Fibroblast of villous mesenchyme (primary cell): ENCODE data around the gene ISCU. TPM values are rescaled to one million over a fixed set of nuclear protein-coding genes. Genes with fewer than 3 reads are reported as not detected.

Source experiments
- DNase-seq: peaks from one replicate; pipeline ENCODE4 v3.0.0-alpha.2; 2010; ENCODE audit warnings: low read depth
- H3K4me3 ChIP-seq: 2 replicates; pipeline ENCODE4 v1.5.1; 2011; ENCODE audit warnings: low read depth, mild to moderate bottlenecking, low read length
- total RNA-seq: library from RNA; depleted of rRNA; stranded (reverse); fragments of >200 nt; gene quantifications from 2 replicates; pipeline ENCODE4 v1.2.3, GENCODE V29; 2012
- TF ChIP-seq, protein P1 (sequence below): IDR thresholded peaks from 2 replicates; pipeline ENCODE4 v1.5.1; 2012; ENCODE audit warnings: low read depth, mild to moderate bottlenecking, low read length; ENCODE audit not compliant: insufficient read depth

The ISCU gene
- total RNA-seq, 1 donor = 105 TPM

DNA sequence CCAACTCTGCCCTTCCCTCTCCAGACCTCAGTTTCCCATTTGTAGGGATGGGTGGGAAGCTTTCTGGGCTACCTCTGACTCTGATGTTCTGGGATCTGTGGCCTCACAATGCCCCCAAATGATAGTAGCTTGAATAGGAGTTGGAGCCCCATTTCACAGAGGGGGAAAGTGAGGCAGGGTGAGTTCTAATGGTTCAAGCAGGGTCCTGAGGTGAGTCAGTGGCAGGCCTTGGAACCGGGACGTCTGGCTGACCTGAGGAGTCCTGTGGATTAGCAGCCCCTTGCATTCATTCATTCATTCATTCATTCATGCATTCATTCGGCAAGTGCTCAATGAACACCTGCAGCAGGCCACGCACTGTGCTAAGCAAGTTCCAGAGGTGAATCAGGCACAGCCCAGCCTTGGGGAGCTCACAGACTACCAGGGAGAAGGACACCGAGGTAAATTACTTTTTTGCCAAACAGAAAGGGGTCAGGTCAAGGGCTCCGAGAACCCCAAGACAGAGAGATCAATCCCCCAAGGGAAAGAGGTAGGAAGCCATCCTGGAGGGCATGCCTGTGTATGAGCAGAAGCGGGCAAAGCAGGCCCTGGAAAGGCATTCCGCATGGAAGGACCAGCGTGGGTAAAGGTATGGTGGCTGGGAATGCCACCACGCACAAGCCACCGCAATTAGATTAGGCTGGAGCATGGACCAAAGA lies 36.3 kb downstream of the ISCU start:
- peak overlapping the region; percentile 74 for H3K4me3 ChIP-seq
- no peak for DNase-seq
- TF ChIP-seq, protein P1, sequence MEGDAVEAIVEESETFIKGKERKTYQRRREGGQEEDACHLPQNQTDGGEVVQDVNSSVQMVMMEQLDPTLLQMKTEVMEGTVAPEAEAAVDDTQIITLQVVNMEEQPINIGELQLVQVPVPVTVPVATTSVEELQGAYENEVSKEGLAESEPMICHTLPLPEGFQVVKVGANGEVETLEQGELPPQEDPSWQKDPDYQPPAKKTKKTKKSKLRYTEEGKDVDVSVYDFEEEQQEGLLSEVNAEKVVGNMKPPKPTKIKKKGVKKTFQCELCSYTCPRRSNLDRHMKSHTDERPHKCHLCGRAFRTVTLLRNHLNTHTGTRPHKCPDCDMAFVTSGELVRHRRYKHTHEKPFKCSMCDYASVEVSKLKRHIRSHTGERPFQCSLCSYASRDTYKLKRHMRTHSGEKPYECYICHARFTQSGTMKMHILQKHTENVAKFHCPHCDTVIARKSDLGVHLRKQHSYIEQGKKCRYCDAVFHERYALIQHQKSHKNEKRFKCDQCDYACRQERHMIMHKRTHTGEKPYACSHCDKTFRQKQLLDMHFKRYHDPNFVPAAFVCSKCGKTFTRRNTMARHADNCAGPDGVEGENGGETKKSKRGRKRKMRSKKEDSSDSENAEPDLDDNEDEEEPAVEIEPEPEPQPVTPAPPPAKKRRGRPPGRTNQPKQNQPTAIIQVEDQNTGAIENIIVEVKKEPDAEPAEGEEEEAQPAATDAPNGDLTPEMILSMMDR = no peak

DNA sequence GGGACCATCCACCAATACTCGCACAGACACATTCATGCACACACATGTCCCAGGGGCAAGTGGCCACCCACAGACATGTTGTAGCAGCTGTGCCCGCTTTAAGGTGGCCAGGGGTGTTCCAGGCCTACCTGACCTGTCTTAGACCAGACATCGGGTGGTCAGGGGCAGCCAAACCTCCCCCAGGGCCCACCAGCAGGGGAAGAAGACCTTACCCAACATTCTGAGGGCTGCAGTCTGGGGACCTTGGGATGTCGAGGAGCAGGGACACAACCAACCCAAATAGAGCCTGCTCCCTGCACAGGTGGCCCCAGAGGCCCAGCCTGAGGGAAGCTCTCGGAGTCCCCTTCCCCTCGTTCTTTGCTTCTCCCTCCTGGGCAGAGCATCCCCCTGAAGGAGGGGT lies 37.1 kb downstream of the ISCU start:
- no peak overlapping the region for H3K4me3 ChIP-seq
- DNase-seq = no peak
- TF ChIP-seq, protein P1 = no peak

DNA sequence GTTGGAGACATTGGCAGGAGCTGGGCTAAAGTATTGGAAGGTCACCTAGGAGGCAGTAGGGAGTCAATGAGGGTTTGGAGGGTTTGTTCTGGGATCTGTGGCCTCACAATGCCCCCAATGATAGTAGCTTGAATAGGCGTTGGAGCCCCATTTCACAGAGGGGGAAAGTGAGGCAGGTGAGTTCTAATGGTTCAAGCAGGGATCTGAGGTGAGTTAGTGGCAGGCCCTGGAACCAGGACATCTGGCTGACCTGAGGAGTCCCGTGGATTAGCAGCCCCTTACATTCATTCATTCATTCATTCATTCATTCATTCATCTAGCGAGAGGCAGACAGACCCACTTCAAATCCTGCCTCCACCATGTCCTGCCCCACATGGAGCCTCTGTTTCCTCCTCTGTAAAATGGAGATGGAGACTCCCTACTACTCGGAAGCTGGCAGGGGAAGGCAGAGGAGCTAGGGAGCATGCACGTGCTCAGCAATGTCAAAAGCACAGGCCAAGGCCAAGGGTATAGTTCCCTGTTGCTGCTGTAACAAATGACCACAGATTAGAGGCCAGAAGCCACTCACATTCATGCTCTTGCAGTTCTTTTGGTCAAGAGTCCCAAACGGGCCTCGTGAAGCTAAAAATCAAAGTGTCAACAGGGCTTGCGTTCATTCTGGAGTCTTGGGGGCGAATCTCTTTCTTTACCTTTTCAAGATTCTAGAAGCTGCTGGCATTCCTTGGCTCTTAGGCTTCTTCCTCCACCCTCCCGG lies 37.7 kb downstream of the ISCU start:
- H3K4me3 ChIP-seq = no peak overlapping the region
- TF ChIP-seq, protein P1 = no peak
- no peak for DNase-seq

DNA sequence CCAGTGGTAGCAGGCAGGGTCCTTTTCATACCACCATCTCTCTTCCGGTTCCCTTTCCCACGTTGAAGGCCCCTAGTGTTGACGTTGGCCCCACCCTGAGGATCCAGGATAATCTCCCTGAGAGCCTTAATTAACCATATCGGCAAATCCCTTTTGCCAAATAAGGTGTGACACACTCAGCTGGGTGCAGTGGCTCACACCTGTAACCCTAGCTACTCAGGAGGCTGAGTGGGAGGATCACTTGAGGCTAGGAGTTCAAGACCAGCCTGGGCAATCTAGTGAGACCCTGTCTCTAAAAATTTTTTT lies 38.3 kb downstream of the ISCU start:
- TF ChIP-seq, protein P1 = no peak
- DNase-seq = no peak
- no peak overlapping the region for H3K4me3 ChIP-seq

- H3K4me3 ChIP-seq = no peak overlapping the region
- no peak for DNase-seq
- TF ChIP-seq, protein P1 = no peak
Measured at GRCh38 chr12:108602209-108602705, 39.9 kb downstream of the ISCU start.

GRCh38 chr12:108602976-108603704 lies 40.7 kb downstream of the ISCU start:
- TF ChIP-seq, protein P1 = no peak
- no peak for DNase-seq
- no peak overlapping the region for H3K4me3 ChIP-seq
